ENCODE data around the gene AGRP. TPM values are rescaled to one million over a fixed set of nuclear protein-coding genes. Genes with fewer than 3 reads are reported as not detected.
A peak's percentile ranks its signal among the peaks of the same experiment; 100 is the strongest.
"Not testable (repeated sequence)": the region's sequence is repeated elsewhere in the genome, so short reads cannot be mapped to it uniquely, and the experiment has no call there.

Gene AGRP
- total RNA-seq, 1 donor from 2014 or later, result not detected

DNA sequence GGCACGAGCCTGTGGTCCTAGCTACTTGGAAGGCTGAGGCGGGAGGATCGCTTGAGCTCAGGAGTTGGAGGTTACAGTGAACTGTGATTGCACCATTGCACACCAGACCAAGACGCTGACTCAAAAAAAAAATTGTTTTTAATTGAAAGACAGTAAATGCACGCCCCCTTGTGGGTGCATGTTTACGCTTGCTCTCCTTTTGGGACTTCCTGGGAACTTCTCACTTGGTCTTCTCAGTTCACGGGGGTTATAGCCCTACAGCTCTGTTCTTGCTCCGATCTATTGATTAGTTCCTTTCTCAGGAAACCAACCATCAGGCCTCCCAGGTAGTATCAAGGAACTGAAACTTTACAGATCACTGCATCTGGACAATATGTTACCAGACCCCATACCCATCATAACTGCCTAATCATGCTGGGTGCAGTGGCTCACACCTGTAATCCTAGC is 31.1 kb upstream of the AGRP start:
- TF ChIP-seq, protein P1, sequence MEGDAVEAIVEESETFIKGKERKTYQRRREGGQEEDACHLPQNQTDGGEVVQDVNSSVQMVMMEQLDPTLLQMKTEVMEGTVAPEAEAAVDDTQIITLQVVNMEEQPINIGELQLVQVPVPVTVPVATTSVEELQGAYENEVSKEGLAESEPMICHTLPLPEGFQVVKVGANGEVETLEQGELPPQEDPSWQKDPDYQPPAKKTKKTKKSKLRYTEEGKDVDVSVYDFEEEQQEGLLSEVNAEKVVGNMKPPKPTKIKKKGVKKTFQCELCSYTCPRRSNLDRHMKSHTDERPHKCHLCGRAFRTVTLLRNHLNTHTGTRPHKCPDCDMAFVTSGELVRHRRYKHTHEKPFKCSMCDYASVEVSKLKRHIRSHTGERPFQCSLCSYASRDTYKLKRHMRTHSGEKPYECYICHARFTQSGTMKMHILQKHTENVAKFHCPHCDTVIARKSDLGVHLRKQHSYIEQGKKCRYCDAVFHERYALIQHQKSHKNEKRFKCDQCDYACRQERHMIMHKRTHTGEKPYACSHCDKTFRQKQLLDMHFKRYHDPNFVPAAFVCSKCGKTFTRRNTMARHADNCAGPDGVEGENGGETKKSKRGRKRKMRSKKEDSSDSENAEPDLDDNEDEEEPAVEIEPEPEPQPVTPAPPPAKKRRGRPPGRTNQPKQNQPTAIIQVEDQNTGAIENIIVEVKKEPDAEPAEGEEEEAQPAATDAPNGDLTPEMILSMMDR (conservative IDR thresholded peaks at IDR 0.05), result peak; percentile 80
- no peak for DNase-seq (ENCODE audit: extremely low spot score, unreplicated experiment)
- Mint-ChIP-seq H3K4me3 (no peak overlapping the region), H3K4me1 (ENCODE audit: unreplicated experiment) (peaks cover 5% of the 10 kb centered on the region), H3K36me3 (no peaks in the 10 kb centered on the region), H3K27me3 (no peaks in the 10 kb centered on the region), H3K9me3 (no peaks in the 10 kb centered on the region), H3K27ac (peak overlapping the region; percentile 61)

DNA sequence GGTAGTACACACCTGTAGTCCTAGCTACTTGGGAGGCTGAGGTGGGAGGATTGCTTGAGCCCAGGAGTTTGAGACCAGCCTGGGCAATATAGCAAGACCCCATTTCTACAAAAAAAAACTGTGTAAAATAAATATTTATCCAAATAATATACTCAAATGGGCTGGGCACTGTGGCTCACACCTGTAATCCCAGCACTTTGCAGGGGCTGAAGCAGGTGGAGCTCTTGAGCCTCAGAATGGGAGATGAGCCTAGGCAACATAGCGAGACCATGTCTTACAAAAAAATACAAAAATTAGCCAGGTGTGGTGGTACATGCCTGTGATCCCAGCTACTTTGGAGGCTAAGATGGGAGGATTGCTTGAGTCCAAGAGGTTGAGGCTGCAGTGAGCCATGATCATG is 30.5 kb upstream of the AGRP start:
- not testable (repeated sequence) for DNase-seq (ENCODE audit: extremely low spot score, unreplicated experiment); H3K9me3 Mint-ChIP-seq; H3K27me3 Mint-ChIP-seq; H3K27ac Mint-ChIP-seq; H3K4me3 Mint-ChIP-seq; H3K4me1 Mint-ChIP-seq (ENCODE audit: unreplicated experiment); H3K36me3 Mint-ChIP-seq

DNA sequence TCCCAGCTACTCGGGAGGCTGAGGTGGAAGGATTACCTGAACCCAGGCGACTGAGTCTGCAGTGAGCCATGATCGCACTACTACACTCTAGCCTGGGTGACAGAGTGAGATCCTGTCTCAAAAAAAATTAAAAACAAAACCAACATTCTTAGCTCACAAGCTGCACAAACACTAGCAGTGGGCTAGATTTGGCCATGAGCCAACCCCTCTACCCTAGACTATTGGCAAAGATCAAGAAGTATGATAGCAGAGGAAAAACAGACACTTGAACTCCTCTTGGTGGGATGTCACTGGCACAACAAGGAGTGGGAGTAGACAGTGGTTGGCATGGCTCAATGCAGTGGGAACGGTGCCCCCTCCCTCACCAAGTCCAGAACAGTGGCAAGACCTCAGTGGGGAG is 25.7 kb upstream of the AGRP start:
- H3K4me1 Mint-ChIP-seq (ENCODE audit: unreplicated experiment), result no peaks in the 10 kb centered on the region
- TF ChIP-seq, protein P1 (conservative IDR thresholded peaks at IDR 0.05), result no peak
- no peak overlapping the region for H3K4me3 Mint-ChIP-seq
- no peak for DNase-seq (ENCODE audit: extremely low spot score, unreplicated experiment)
- peaks cover 14% of the 10 kb centered on the region for H3K27me3 Mint-ChIP-seq
- no peaks in the 10 kb centered on the region for H3K9me3 Mint-ChIP-seq
- H3K36me3 Mint-ChIP-seq, result peaks cover 3% of the 10 kb centered on the region
- H3K27ac Mint-ChIP-seq, result no peak overlapping the region

DNA sequence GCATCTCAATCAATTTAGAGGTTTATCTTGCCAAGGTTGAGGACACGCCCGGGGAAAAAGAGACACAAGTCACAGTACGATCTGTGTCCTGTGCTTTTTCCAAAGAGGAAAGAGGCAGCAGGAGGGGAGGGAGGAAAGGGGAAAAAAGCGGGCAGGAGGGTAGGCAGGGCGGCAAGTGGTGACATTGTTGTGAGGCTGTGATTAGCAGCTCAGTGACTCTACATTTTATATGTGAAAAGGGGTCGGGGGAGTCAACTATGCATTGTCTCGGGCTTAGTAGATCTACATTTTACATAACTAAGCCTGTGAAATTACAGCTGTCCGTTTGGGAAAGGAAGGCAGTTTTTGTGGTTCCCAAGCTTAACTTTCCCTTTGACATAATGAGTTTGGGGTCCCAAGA is 23.1 kb upstream of the AGRP start:
- TF ChIP-seq, protein P1 (conservative IDR thresholded peaks at IDR 0.05), result no peak
- H3K27me3 Mint-ChIP-seq, result peaks cover 14% of the 10 kb centered on the region
- no peak overlapping the region for H3K4me3 Mint-ChIP-seq
- no peaks in the 10 kb centered on the region for H3K9me3 Mint-ChIP-seq
- H3K27ac Mint-ChIP-seq, result no peak overlapping the region
- peaks cover 3% of the 10 kb centered on the region for H3K36me3 Mint-ChIP-seq
- no peaks in the 10 kb centered on the region for H3K4me1 Mint-ChIP-seq (ENCODE audit: unreplicated experiment)
- no peak for DNase-seq (ENCODE audit: extremely low spot score, unreplicated experiment)

DNA sequence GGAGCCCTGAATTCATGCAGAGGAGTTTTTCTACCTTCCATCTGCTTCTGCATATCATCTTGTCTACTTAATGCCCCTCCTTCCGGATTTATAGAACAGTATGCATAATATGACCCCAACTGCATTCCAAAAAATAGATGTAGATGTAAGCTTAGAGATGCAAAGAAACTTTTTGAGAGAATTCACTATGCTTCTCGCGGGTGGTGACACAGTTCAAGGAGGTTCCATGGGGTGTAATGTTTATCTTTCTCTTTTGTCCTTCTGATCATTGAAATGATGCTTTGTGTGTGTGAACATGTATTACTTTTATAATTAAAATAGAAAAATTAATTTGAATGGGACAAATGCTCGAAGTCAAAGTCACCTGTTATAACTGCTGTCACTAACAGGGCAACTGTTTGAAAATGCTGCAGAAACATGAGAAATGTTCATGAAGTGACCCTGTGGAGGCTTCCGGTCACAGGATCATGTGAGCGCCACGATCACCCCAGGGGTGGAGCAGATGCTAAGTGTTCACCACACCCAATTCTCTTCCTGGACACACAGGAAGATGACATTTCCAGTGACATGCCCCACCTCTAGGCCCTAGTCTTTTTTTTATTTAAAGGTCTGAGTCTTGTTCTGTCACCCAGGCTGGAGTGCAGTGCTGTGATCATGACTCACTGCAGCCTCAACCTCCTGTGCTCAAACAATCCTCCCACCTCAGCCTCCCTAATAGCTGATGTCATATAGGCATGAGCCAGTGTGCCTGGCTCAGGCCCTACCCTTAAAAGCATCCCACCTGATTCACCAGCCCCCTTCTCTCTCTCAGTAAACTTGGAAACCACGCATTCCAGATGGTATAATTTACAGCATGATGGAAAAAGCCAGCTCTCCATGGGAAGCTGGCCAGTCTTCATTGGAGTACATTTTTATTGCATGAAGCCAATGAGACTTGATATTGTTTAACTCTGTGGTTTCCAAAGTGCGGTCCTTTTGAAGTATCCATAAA is 21.0 kb upstream of the AGRP start:
- H3K27ac Mint-ChIP-seq, result no peak overlapping the region
- H3K4me1 Mint-ChIP-seq (ENCODE audit: unreplicated experiment), result no peaks in the 10 kb centered on the region
- H3K4me3 Mint-ChIP-seq, result no peak overlapping the region
- no peak for DNase-seq (ENCODE audit: extremely low spot score, unreplicated experiment)
- peaks cover 14% of the 10 kb centered on the region for H3K27me3 Mint-ChIP-seq
- TF ChIP-seq, protein P1 (conservative IDR thresholded peaks at IDR 0.05), result no peak
- peaks cover 3% of the 10 kb centered on the region for H3K36me3 Mint-ChIP-seq
- no peaks in the 10 kb centered on the region for H3K9me3 Mint-ChIP-seq

DNA sequence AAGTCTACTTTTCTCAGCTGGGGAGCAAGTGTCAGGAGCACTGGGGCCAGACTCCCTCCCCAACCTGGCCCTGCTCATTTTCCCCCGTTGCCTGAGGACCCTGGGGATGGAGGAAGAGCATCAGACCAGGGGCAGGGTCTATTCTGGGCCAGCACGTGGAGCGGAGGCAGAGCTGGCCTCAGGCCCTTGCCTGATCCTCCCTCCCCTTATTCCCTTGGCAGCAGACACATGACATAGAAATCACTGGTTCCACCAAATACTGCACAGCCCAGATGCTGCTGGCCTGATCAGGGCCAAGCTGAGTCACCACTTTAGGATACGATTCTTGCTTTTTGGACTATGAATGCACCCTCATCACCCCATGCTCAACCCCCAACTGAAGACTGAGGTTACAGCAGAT is 15.8 kb upstream of the AGRP start:
- no peaks in the 10 kb centered on the region for H3K9me3 Mint-ChIP-seq
- no peak overlapping the region for H3K27ac Mint-ChIP-seq
- H3K36me3 Mint-ChIP-seq, result no peaks in the 10 kb centered on the region
- DNase-seq (ENCODE audit: extremely low spot score, unreplicated experiment), result no peak
- no peaks in the 10 kb centered on the region for H3K27me3 Mint-ChIP-seq
- H3K4me3 Mint-ChIP-seq, result no peak overlapping the region
- no peaks in the 10 kb centered on the region for H3K4me1 Mint-ChIP-seq (ENCODE audit: unreplicated experiment)
- TF ChIP-seq, protein P1 (conservative IDR thresholded peaks at IDR 0.05), result no peak

Measured in type B pancreatic cell (in vitro differentiated cells).